ENCODE measurements around the gene STAG2.

STAG2 gene

DNA sequence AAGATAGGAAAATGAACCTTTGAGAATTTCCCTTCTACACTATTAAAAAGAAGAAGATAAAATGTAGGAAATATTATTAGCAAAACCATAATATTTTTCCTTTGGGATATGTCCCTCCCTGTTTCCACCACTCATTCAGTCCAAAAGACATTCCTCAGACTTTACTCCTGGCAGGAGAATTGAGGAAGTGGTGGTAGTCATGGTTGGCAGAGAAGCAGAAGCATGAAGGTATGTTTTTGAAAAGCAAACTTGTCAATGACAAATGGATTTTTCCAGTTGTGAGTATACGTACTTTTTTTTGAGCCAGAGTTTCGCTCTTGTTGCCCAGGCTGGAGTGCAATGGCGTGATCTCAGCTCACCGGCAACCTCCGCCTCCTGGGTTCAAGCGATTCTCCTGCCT, 13.7 kb downstream of the STAG2 start:
- DNase-seq (ENCODE audit: low spot score) = peak; percentile 69

DNA sequence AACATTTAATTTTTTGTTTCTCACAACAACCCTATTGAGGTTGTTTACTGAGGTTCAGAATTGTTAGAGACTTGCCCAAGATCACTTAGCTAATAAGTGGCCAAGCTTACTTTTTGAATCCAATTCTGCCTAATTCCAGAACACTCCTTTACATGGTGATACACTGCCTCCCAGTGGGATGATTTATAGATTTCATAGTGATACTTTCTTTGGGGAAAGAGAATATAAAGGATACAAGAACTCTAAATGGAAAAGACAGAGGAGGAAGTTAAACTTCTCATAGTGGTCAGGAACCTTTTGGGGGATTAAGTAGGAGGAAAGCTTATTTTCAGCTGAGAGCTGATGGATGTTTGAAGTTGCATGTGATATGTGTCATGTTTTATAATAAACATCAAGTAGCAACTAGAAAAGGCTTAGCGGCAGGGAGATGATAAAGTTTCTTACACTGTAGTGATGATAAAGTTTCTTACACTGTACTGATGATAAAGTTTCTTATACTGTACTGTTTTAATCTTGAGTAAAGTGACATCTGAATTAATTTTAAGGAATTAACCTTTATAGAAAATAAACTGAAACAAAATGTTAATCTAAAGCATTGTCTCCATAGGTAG, 15.3 kb downstream of the STAG2 start:
- peak; percentile 57 for DNase-seq (ENCODE audit: low spot score)

GRCh38 chrX:123983240-123983639, 21.7 kb downstream of the STAG2 start:
- no peak for DNase-seq (ENCODE audit: low spot score)

GRCh38 chrX:123986377-123986776, 24.9 kb downstream of the STAG2 start:
- DNase-seq (ENCODE audit: low spot score) = no peak

DNA sequence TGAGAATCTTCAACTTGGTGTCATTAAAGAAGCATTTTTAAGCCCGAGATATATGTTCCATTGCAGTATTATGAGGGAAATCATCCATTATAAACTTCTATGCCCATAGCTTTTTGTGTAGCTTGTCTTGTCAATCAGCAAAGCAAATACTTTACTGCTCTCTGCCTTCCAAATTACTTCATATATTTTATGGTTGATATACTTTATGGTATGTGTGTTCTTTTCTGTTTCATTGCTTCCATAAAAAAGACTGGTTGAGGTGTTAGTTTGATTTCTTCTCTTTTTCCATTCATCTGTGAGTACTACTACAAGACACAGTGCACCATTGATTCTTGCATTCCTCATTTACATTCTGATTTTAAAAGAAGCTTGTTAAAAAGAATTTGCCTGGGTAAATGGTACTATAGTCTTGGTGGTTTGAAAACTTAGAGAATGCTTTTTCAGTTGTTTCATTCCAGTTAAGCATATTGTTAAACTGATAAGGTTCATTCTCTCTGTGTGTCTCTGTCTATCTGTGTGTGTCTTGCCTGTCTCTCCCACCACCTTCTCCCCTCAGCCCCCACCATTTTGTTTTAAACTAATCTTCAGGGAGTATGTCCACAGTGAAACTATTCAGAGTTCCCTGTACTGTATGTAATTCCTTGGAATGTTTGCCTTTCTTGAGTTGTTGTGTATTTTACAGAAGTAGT, 27.1 kb downstream of the STAG2 start:
- DNase-seq (ENCODE audit: low spot score) = no peak

GRCh38 chrX:123989235-123989634, 27.7 kb downstream of the STAG2 start:
- DNase-seq (ENCODE audit: low spot score) = no peak

- DNase-seq (ENCODE audit: low spot score) = no peak
Measured at GRCh38 chrX:123990169-123990568, 28.7 kb downstream of the STAG2 start.

GRCh38 chrX:123990602-123991001, 29.1 kb downstream of the STAG2 start:
- DNase-seq (ENCODE audit: low spot score) = no peak

- DNase-seq (ENCODE audit: low spot score) = peak; percentile 81
Measured at GRCh38 chrX:123993326-123993725, 31.8 kb downstream of the STAG2 start.

DNA sequence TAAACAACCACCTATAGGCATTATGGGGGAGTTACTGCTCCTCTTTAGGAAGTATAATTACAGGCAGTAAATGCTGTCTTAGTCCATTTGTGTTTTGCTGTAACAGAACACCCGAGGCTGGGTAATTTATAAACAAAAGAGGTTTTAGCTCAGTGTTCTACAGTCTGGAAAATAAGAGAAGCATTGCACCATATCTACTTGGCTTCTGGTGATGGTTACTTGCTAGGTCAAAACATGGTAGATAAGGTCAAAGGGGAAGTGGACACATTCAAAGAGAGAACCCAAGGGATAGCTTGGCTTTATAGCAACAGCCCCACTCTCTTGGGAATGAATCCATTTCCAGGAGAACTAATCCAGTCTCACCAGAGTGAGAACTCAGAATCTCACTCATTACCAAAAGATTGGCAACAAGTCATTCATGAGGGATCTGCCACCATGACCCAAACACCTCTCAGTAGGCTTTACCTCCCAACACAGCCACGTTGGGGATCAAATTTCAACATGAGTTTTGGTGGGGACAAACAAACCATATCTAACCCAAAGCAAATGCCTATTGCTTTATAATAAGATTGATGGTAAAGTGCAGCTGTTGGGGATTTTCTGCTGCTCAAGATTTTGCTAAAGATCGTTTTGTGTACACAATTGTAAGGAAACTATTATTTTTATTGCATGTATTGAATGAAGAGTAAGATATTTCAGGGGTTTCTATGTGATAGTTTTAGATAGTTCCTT, 32.6 kb downstream of the STAG2 start:
- DNase-seq (ENCODE audit: low spot score) = no peak

DNA sequence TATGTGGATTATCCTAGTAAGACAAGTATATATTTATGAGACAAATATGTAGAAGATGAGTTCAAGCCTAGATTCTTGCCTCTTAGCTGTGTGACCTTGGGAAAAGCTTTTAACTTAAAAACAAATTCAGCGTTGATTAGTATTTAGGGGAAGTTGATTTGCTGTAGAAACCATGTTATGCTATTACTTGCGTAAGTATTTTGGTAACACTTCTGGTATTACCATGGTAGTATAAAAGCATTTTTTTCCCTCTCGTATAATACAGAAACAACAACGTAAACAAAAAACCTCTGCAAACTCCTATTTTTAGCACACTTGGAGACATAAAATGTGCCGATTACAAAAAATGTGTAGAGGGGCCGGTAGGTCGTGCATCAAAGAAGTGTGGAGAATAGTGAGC, 33.2 kb downstream of the STAG2 start:
- no peak for DNase-seq (ENCODE audit: low spot score)

DNA sequence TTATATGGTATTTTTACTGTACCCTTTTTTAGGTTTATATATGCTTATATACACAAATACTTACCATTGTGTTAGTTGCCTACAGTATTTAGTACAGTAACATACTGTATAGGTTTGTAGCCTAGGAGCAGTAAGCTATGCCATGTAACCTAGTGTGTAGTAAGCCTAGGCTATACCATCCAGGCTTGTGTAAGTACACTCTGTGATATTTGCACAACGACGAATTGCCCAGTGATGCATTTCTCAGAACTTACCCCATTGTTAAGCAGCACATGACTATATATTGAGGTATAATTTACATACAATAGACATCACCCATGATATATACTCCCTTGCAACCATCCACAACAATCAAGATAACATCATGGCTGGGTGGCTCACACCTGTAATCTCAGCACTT, 40.1 kb downstream of the STAG2 start:
- no peak for DNase-seq (ENCODE audit: low spot score)

DNA sequence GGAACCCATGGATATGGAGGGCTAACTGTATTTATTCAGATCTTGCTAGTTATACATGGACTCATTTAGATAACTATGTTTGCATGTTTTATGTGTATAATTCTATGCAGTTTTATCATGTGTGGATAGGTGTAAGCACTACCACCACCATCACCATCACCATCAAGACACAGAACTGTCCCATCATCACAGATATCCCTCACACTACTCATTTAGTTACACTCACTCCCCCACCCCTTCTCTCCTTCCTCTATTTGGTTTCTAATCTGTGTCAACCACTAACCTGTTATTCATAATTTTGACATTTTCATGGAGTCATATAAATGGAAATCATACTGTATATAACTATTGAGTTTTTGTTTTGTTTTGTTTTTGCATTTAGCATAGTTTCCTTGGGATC, 43.7 kb downstream of the STAG2 start:
- no peak for DNase-seq (ENCODE audit: low spot score)

GRCh38 chrX:124010157-124010556, 48.7 kb downstream of the STAG2 start:
- no peak for DNase-seq (ENCODE audit: low spot score)

GRCh38 chrX:124010566-124010965, 49.1 kb downstream of the STAG2 start:
- DNase-seq (ENCODE audit: low spot score) = no peak

GRCh38 chrX:124015721-124016120, 54.2 kb downstream of the STAG2 start:
- DNase-seq (ENCODE audit: low spot score) = no peak

- no peak for DNase-seq (ENCODE audit: low spot score)
Measured at GRCh38 chrX:124016825-124017224, 55.3 kb downstream of the STAG2 start.

DNA sequence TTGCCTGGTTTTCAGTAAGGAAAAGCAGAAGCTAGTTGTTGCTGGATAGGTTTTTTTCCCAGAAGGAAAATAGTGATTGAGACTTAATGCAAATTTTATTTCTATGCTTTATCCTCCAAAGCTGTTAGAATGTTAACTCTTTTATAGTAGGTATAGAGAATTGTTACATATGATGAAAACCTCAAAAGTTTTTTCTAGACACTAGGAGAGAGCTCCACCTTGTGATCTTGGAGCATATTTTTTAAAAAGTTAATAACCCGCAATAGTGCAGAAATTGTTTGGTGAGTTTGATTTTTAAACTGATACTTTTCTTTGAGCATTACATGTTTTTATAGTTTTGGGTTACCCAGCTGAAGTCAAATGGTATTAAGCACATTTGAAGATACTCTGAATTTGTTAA, 56.5 kb downstream of the STAG2 start:
- DNase-seq (ENCODE audit: low spot score) = no peak

DNA sequence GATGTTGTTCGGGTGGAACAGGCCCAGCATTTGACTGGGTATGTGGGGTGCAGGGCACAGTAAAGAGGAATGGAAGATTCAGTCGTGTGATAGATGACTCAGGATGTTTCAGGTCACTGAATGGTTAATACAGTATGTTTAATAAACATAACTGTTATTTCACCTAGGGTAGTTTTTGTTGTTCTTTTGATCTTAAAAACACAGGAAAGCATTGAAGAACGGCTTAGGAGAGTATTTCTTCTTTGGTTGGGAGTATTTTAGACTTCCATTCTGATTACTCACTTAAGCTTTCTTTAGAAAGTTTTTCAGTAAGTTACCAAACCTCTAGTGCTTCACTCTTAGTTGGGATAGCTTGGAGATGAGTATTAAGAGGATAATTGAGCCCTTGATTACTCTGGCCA, 62.3 kb downstream of the STAG2 start:
- peak; percentile 5 for DNase-seq (ENCODE audit: low spot score)

DNA sequence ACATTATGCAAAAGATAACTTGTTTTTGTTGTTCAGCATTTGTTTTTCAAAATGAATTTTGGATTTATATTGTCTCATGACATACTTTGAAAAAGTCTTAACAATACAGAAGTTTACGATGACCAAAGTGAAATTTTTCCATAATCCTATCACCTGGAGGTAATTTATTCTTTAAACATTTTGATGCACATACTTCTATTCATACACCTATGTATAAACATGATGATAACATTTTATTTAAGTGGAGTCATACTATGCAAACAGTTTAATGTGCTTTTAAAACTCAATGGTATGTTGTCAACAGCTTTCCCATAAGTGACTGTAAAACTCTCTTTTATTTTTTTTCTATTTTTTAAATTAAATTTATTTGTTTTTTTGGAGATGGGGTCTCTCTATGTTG, 65.0 kb downstream of the STAG2 start:
- no peak for DNase-seq (ENCODE audit: low spot score)

DNA sequence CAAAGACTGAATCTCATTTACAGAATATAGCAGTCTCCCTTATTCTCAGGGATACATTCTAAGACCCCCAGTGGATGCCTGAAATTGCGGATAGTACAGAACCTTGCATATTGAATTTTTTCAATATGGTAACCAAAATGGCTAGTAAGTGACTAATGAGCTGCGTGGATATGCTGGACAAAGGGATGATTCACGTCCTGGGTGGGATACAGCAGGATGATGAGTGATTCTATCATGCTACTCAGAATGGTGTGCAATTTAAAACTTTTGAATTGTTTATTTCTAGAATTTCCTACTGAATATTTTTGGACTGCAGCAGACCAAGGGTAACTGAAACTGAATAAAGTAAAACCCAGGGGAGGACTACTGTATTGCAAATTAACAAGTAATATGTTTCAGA, 66.7 kb downstream of the STAG2 start:
- peak; percentile 7 for DNase-seq (ENCODE audit: low spot score)

GRCh38 chrX:124030520-124030919, 69.0 kb downstream of the STAG2 start:
- DNase-seq (ENCODE audit: low spot score) = no peak

- no peak for DNase-seq (ENCODE audit: low spot score)
Measured at GRCh38 chrX:124033821-124034220, 72.3 kb downstream of the STAG2 start.

Data from kidney tubule cell (primary cell).